Effector CD8-positive, alpha-beta T cell (primary cell): ENCODE measurements around the gene CCDC40.

Experiments
- DNase-seq: peaks from one replicate; lab custom pipeline; 2025; lab: John Stamatoyannopoulos, UW

Gene CCDC40

DNA sequence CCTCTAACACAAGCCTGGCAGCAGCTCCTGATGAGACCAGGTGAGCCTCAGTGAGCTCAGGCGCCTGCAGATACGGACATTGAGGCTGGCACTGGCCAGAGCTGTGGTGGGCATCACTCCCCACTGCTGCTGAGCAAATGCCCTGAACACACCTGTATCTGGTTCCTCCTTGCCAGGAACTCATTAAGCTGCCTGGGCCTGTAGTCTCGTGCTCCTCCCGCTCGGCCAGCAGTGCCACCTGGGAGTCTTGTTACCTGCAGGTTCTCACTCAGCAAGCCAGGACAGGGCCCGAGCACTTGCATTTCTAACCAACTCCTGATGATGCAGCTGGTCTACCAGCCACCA is 97.2 kb downstream of the CCDC40 start:
- no peak for DNase-seq

DNA sequence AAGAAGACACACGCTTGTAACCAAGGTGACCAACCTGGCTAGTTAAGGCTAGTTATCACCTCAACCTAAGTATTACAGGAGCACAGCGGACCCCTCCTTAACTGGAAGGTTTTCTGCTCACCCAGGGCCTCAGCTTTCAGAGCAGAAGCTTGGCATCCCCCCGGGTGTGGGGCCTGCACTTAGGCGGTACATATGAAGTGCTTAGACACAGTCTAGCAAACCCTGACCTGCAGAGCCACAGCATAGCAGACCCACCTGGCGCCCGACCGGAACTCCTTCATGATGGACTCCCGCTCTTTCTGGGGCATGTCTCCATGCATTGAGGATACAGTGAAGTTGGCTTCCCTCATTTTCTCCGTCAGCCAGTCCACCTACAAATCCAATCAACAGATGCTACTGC is 100.7 kb downstream of the CCDC40 start:
- DNase-seq: no peak

DNA sequence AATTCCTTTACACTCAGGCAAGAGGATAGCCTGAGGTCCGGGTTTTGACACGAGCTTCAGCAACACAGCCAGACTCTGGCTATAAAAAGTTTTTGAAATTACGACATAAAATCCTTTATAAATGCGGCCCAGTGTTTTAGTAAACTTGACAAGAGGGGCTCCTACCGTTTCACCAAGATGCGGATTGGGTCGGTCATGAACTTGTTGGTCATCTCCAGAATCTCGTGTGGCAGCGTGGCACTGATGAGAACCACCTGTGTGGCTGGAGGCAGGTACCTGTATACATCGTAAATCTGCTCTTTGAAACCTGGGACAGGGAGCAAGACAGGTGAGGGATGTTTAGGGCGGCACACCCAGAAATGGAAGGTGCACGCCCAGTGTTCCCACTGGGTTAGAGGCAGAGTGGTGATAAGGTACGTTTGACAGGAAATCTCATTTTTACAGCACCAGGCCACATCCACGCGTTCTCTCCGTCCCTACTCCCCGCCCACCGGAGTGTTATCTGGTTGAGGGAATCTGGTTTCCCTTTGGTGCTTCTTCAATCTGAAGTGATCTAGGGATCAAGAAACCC is 102.5 kb downstream of the CCDC40 start:
- DNase-seq: no peak

DNA sequence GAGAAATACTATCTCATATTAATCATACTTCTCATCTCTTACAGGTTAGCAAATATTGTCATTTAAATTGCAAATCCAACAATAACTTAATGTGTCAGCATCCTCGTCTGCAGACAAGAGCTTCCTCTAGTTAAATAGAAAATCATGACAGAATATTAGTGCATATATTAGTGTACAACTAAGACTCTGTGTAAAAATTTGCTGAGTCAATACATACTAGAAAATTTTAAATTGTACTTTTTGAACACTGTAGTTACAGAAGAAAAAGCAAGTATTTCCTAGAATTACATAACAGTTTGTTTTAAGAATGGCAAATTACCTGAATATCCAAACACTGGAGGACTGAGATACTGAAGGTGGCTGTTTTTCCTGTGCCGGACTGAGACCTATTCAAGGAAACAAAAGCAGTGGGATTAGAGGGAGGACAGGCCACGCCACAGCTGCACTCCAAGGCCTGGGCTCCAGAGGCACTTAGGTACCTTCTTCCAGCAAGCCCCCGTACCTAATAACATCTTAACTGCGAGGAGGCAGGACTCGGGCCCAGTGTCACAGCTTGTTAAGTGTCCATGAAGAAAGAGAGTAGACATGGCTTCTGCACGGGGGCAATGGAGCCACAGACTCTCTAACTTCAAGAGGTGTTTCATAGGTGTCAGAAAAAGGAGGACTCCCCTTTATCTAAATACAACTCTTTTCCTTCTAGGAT is 105.2 kb downstream of the CCDC40 start:
- DNase-seq: no peak

DNA sequence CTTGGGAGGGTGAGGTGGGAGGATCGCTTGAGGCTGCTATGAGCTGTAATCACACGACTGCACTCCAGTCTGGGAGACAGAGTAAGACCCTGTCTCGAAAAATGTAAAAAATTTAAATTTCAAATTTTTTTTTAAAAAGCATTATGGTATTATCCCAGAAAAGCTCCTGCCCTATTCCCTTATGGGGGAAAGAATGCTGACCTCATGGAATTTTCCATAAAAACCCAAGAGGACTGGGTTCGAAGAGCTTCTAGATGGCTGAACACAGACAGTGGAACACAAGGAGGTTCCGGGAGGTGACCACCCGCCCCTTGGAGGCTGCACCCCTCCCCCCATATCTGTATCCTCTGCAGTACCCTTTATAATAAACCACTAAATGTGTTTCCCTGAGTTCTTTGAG is 106.5 kb downstream of the CCDC40 start:
- DNase-seq: no peak

DNA sequence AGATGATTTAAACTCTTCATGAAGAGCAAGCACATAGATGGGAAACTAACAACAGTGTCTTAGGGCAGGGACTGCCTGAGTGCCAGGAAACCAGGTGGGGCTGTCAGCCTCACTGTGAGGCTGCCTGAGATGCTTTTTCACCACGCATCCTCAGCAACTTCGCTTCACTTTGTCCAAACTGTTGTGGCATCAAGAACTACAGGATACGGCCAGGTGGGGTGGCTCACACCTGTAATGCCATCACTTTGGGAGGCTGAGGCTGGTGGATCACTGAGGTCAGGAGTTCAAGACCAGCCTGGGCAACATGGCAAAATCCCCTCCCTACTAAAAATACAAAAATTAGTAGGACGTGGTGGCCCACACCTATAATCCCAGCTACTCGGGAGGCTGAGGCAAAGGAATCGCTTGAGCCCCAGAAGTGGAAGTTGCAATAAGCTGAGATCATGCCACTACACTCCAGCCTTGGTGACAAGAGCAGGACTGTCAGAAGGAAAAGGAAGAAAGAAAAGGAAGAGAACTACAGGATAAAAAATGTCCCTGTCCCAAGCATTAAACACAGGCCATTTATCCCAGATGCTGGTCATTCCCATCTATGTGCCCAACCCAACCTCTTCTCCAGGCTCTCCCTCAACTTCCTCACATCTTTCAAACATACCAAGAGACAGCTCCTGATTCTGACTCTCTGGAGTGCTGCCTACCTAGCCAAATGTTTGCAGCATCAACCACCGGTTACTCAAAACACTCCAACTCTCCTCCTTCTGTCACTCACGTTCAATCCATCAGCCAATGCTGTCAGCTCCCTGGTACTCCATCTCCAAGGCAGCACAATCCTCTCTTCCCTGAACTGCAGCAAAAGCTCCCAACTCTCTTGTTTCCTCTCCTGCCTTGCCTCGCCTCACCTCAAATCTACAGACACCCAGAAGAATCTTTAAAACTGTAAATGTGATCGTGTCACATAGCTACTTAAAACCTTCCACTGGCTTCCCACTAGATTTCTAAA is 108.9 kb downstream of the CCDC40 start:
- DNase-seq: no peak

DNA sequence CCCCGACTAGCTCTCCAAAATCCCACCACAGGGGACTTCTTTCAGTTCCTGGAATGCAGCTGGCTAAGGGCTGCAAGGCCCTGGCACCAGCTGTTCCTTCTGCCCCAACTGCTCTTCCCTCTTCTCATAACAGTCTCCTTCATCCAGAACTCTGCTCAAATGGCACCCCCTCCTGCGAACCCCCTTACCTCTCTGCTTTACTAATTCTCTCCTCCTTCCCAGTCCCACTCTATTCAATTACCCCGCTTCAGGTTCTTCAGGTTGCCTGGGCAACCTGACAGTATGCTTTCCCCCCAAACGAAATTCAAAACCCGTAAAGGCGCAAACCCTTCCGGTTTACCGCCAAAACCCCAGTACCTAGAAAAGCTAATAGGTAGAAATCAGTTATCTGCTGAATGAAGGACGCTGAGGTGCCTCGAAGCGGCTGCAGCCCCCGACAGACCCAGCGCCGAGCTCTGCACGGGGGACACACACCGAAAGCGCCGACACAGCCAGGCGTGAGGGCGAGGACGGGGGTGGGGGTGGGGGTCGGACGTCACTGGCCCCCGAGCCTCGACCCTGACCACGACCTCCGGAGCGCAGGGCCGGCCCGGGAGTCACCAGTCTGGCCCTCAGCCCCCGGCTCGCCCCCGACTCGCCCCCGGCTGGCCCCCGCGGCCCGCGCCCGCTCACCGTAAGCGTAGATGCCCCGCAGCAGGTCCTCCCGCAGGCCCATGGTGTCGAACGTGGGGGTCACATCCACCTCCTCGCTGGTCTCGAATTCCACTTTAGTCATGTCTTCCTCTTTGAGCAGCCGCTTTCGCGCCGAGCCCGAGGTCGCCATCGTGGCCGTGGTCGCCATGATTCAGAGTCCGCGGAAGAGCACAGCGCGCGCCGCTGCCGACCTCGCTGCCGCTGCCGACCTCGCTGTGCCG is 109.9 kb downstream of the CCDC40 start:
- DNase-seq: no peak

DNA sequence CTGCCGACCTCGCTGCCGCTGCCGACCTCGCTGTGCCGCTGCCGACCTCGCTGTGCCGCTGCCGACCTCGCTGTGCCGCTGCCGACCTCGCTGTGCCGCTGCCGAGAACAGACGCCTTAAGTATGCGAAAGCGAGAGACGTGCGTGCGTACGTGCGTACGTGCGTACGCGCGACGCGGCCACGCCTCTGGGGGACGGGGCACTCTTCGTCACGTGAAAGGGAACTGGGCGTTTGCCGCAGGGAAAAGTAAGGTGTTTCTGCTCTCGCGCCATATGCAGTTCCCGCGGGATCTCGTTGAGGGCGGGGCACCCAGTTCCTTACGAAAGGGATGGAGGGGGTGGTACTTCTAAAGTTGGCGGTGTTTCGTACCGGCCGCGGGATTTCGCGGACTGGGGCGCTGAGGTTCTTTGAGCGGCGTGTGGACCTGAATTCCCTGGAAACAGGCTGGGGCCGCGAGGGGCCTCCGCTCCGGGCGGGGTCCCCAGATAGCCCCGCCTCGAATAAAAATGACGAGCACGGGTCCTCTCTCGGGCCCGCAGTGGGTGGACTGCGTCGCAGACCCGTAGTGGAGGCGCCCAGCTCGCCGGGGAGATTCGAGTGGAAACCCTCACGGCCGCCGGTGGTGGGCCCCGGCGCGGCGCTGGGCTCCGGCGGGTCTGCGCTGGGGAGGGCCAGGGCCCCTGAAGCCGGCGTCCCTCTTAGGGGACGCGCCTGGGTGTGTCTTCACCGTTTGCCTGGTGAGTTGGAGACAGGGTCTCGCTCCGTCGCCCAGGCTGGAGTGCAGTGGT is 110.8 kb downstream of the CCDC40 start, which contains the start of gene EIF4A3:
Gene EIF4A3 (minus strand): TSS at position 94 of the 788 bp plus-strand sequence. CDS start 167 bp downstream, outside the sequence.
- peak; percentile 98 for DNase-seq
